GM19023 (cell line): Measurements from ENCODE around the gene CXCL16.
"Not testable (repeated sequence)": the region's sequence is repeated elsewhere in the genome, so short reads cannot be mapped to it uniquely, and the experiment has no call there.

Source experiments
- ATAC-seq: cut with Tn5 transposase; IDR thresholded peaks from one replicate; pipeline ENCODE4 v1.9.1; 2021; ENCODE audit warnings: mild to moderate bottlenecking, moderate library complexity; ENCODE audit not compliant: unreplicated experiment

CXCL16 gene

GRCh38 chr17:4701116-4701515, 38.6 kb downstream of the CXCL16 start:
- no peak for ATAC-seq

GRCh38 chr17:4699401-4700056, 40.2 kb downstream of the CXCL16 start:
- ATAC-seq, result not testable (repeated sequence)

- ATAC-seq, result no peak
Measured at GRCh38 chr17:4696437-4696805, 43.3 kb downstream of the CXCL16 start.

GRCh38 chr17:4693416-4693815, 46.3 kb downstream of the CXCL16 start:
- no peak for ATAC-seq

- ATAC-seq, result no peak
Measured at GRCh38 chr17:4691686-4692085, 48.0 kb downstream of the CXCL16 start.

GRCh38 chr17:4690745-4691144, 49.0 kb downstream of the CXCL16 start:
- no peak for ATAC-seq

- ATAC-seq, result not testable (repeated sequence)
Measured at GRCh38 chr17:4689872-4690271, 49.9 kb downstream of the CXCL16 start.

GRCh38 chr17:4683739-4684138, 56.0 kb downstream of the CXCL16 start:
- not testable (repeated sequence) for ATAC-seq
